GM12878 (cell line): ENCODE measurements around the gene BMPR1B. TPM values are rescaled to one million over a fixed set of nuclear protein-coding genes. Genes with fewer than 3 reads are reported as not detected.

Experiments used
- BMI1 ChIP-seq: fragments of 450-650 bp; IDR thresholded peaks from 2 replicates; pipeline ENCODE4 v1.6.1; 2016; ENCODE audit warnings: mild to moderate bottlenecking, moderate library complexity, borderline replicate concordance
- EGR1 ChIP-seq, 2 experiments: IDR thresholded peaks; 1 replicate in 1 of 2; 2 replicates in 1 of 2; pipeline ENCODE4 v1.6.1; 2011 to 2012; ENCODE audit warnings: low read depth in 2 of 2, low read length in 2 of 2, borderline replicate concordance in 1 of 2, mild to moderate bottlenecking in 1 of 2, moderate library complexity in 1 of 2
- EP300 ChIP-seq, 2 experiments: fragments of 150-350 bp in 1 of 2; IDR thresholded peaks; 2 replicates each; pipeline ENCODE4 v1.6.1; 2011 to 2012; ENCODE audit warnings: low read depth in 2 of 2, low read length in 2 of 2, borderline replicate concordance in 1 of 2, improper control_type of control experiment in 1 of 2, inconsistent platforms in 1 of 2; ENCODE audit not compliant: control insufficient read depth in 1 of 2
- IKZF2 ChIP-seq, 2 experiments: fragments of 450-650 bp; IDR thresholded peaks; 2 replicates each; pipeline ENCODE4 v1.6.1; 2017; ENCODE audit warnings: mild to moderate bottlenecking in 2 of 2, moderate library complexity in 2 of 2
- MLLT1 ChIP-seq: fragments of 450-650 bp; IDR thresholded peaks from 2 replicates; pipeline ENCODE4 v1.6.1; 2016; ENCODE audit warnings: mild to moderate bottlenecking
- MTA3 ChIP-seq: IDR thresholded peaks from 2 replicates; pipeline ENCODE4 v1.6.1; 2012; ENCODE audit warnings: low read length, inconsistent platforms, borderline replicate concordance
- NR2C1 ChIP-seq: fragments of 450-650 bp; IDR thresholded peaks from 2 replicates; pipeline ENCODE4 v1.6.1; 2017; ENCODE audit warnings: antibody characterized with exemption, mild to moderate bottlenecking, moderate library complexity
- POLR2AphosphoS5 ChIP-seq: IDR thresholded peaks from 2 replicates; pipeline ENCODE4 v1.6.1; 2011; ENCODE audit warnings: mild to moderate bottlenecking, low read length, inconsistent platforms
- POU2F2 ChIP-seq: IDR thresholded peaks from 3 replicates; pipeline ENCODE4 v1.6.1; 2011; ENCODE audit warnings: low read depth, mild to moderate bottlenecking, low read length, borderline replicate concordance
- polyA plus RNA-seq, 11 experiments: library from polyadenylated mRNA; depleted of rRNA in 4 of 11; unstranded in 6 of 11; stranded (reverse) in 5 of 11; fragments of >200 nt; fragmentation: Nextera tagmentation in 4 of 11; fragmentation: Illumina TruSeq in 1 of 11; extraction: Ambion mirVana in 4 of 11; extraction: Trizol in 1 of 11; gene quantifications; 1 replicate in 1 of 11; 2 replicates in 10 of 11; pipeline versions ENCODE4 v1.2.1 to v1.2.3, GENCODE V29; 2011 to 2016; ENCODE audit warnings: inconsistent platforms in 2 of 11, missing spikeins in 2 of 11, low read depth in 1 of 11
- total RNA-seq, 4 experiments: library from RNA; depleted of rRNA in 3 of 4; stranded (reverse); fragments of >200 nt in 3 of 4; fragmentation: Illumina TruSeq in 1 of 4; extraction: Trizol in 1 of 4; gene quantifications; 2 replicates each; pipeline versions ENCODE4 v1.2.1 to v1.2.3, GENCODE V29; 2013 to 2021
- TF ChIP-seq, protein P1 (sequence below), 3 experiments: IDR thresholded peaks in 2 of 3; conservative IDR thresholded peaks in 1 of 3; 2 replicates each; pipeline ENCODE4 v1.5.1; 2011; ENCODE audit warnings: low read depth in 3 of 3, low read length in 3 of 3, mild to moderate bottlenecking in 3 of 3, control low read depth in 2 of 3, moderate library complexity in 2 of 3, inconsistent platforms in 1 of 3, mixed read lengths in 1 of 3; ENCODE audit not compliant: control insufficient read depth in 2 of 3, insufficient read depth in 1 of 3; ENCODE audit errors: extremely low read depth in 1 of 3
- TF ChIP-seq, protein P2 (sequence below): IDR thresholded peaks from 2 replicates; pipeline ENCODE4 v1.6.1; 2012; ENCODE audit warnings: low read depth, low read length, improper control_type of control experiment

Gene BMPR1B
- total and polyA plus RNA-seq, 10 of the 15 experiments (the other 5 are each of a cell fraction or from before 2014, with no cell fraction given) = not detected

DNA sequence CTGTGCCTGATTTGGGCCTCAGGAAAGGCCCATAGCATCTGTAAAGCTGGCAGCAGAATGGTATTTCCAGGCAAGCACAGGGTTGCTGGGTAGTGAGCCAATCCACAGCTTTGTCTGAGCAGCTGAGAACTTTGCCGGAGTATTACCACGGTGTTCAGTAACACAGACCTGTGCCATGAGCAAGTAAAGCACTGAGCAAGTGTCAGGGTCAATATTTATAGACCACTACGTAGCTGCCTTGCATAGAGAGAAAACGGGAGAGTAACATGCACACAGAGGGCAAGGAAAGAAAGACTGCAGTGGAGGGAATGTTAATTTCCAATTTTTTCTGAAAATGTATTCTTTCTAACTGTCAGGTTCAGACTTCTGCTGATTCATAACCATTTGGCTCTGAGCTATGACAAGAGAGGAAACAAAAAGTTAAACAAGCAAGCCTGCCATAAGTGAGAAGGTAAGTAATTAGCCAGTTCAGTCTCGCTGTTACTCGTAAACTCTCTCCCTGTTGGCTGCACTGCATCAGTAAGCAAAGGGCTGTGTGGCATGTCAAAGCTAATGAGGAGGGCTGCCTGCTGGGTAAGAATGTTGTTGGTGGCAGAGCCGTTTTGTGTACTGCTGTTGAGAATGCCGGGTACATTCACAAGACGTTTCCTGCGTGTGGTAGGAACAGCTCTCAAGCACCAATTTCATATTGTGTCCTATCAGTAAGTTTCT is 238.1 kb downstream of the BMPR1B start (continued):
- TF ChIP-seq MLLT1 (no peak), IKZF2 (IDR thresholded peaks at IDR 0.05) (no peak), BMI1 (no peak), EGR1 (IDR thresholded peaks at IDR 0.05; ENCODE audit: borderline replicate concordance in 1 of 2, low read depth in 2 of 2, low read length in 2 of 2) (no peak), POU2F2 (no peak), POLR2AphosphoS5 (no peak), MTA3 (no peak), NR2C1 (no peak), EP300 (IDR thresholded peaks at IDR 0.05; ENCODE audit: borderline replicate concordance in 1 of 2, control insufficient read depth in 1 of 2, low read depth in 2 of 2, low read length in 2 of 2) (no peak)
- TF ChIP-seq, protein P1, sequence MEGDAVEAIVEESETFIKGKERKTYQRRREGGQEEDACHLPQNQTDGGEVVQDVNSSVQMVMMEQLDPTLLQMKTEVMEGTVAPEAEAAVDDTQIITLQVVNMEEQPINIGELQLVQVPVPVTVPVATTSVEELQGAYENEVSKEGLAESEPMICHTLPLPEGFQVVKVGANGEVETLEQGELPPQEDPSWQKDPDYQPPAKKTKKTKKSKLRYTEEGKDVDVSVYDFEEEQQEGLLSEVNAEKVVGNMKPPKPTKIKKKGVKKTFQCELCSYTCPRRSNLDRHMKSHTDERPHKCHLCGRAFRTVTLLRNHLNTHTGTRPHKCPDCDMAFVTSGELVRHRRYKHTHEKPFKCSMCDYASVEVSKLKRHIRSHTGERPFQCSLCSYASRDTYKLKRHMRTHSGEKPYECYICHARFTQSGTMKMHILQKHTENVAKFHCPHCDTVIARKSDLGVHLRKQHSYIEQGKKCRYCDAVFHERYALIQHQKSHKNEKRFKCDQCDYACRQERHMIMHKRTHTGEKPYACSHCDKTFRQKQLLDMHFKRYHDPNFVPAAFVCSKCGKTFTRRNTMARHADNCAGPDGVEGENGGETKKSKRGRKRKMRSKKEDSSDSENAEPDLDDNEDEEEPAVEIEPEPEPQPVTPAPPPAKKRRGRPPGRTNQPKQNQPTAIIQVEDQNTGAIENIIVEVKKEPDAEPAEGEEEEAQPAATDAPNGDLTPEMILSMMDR (IDR thresholded peaks at IDR 0.05 in 2 of 3, conservative IDR thresholded peaks at IDR 0.05 in 1 of 3; ENCODE audit: control insufficient read depth in 2 of 3, extremely low read depth in 1 of 3, insufficient read depth in 1 of 3, low read depth in 3 of 3, low read length in 3 of 3) = no peak
- TF ChIP-seq, protein P2, sequence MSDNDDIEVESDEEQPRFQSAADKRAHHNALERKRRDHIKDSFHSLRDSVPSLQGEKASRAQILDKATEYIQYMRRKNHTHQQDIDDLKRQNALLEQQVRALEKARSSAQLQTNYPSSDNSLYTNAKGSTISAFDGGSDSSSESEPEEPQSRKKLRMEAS = no peak
